ENCODE results near the gene NABP1. TPM values are rescaled to one million over a fixed set of nuclear protein-coding genes. Genes with fewer than 3 reads are reported as not detected.

NABP1 gene
- total RNA-seq, 1 donor from 2014 or later, result 11.3 TPM

DNA sequence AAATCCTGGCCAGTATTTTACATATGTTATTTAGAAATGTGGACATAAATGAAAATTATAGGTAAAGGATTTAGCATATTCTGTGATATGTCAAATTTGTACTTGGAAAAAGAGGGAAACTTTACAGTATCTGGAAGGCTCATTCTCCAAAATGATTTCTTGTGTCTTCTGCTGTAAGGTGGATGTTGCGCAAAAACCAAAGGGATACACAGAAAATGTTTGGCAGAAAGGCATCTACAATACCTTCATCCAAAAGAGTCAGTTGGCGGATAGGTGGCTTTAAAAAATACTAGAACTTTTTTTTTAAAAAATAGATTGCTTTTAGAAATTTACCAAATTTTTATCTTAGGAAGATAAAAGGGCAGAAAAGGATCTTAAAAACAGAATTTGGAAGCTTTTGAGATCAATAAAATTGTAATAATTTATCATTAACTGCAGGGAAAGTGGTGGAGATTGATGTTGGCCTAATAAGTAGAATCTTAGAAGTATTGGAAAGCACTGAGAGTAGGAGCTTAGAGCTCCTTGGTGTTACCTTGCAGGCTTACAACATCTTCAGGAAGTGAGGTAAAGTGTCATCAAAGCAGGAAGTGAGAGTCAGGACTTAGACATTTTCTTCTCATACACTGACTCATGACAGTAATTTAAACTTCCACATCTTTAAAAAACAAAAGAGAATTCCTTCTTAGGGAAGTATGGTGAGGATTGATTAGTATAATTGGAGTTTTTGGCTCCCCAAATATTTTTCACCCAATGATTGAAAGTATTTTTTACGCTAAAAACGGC is 2.1 kb downstream of the NABP1 start:
- DNase-seq (ENCODE audit: low read depth in 2 of 2), result peak in 1 of 2 donors; percentile 88

DNA sequence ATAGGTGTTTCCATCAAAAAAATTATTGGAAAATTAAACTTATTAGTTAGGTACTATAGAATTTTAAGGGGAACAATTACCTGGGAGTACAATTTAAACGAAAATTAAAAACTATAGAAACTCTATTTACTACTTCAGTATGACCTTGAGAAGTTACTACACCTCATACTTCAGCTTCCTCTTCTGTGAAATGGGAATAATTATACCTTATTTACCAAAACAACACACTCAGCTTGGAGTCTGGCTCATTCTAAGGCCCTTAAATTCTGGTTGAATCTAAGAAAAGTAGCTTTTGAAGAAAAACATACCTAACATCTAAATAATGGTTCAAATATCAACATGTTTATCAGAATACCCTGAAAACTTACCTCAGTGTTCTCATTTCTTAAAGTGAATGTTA is 2.7 kb downstream of the NABP1 start:
- DNase-seq (ENCODE audit: low read depth in 2 of 2), result no peak

DNA sequence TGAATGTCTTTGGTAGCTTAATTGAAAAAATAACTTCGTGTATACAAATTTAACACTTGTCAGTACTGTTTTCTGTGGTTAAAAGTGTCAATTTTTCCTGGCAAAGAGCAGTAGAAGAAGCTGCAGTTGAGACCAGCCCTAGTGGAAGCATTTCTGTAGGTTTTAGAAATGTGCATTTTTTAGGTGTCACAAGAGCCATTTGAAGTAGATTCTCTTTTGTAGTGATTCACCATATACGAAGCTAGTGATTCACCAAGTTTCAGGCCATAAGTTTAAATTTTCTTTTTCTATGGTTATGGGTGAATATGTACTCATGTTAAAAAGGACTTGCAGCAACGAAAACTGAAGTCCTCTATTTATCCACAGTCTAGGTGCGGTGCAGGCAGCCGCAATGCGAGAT is 4.2 kb downstream of the NABP1 start:
- DNase-seq (ENCODE audit: low read depth in 2 of 2), result no peak

DNA sequence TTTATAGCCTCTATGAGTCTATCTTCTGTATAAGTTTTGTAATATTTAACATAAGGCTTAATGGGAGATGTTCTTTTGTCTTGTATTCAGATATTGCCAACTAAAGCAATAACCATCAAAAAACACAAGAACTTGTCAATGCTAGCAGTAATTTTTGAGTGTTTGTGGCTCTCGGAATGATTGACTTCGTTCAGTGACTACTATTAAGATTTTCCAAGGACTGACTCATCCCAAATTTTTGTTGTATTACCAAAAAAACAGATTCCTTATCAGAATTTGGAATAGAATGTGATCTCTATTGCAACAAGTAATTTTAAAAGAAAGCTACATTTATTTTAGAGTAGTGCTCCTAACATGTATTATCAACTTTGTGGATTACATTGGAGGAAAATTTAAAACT is 8.1 kb downstream of the NABP1 start:
- no peak for DNase-seq (ENCODE audit: low read depth in 2 of 2)

DNA sequence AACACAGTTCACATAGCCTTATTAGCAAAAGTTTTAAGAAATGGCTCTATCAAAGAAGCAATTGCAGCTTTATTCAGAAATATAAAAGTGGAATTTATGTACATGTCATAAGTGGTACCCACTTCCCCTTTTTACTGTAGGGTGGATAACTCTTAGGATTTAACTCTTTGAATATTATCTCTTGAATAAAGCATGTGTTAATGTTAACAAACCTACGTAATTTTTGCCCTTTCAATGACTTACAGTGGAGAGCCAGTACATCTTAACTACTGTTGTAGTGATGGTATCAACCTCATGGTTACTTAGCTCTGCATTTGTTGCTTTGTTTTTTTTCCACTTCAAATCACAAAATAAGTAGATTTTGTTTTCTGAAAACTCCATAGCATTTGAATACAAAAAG is 8.8 kb downstream of the NABP1 start:
- no peak for DNase-seq (ENCODE audit: low read depth in 2 of 2)

DNA sequence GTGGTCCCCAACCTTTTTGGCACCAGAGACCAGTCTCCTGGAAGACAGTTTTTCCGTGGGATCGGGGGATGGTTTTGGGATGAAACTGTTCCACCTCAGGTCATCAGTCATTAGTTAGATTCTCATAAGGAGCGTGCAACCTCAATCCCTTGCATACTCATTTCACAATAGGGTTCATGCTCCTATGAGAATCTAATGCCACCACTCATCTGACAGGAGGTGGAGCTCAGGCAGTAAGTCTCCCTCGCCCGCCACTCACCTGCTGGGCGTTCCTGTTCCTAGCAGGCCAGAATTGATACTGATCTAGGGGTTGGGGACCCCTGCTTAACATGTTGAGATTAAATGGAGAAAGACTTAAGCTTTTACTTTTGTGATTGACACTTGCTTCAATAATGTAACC is 9.9 kb downstream of the NABP1 start:
- no peak for DNase-seq (ENCODE audit: low read depth in 2 of 2)

DNA sequence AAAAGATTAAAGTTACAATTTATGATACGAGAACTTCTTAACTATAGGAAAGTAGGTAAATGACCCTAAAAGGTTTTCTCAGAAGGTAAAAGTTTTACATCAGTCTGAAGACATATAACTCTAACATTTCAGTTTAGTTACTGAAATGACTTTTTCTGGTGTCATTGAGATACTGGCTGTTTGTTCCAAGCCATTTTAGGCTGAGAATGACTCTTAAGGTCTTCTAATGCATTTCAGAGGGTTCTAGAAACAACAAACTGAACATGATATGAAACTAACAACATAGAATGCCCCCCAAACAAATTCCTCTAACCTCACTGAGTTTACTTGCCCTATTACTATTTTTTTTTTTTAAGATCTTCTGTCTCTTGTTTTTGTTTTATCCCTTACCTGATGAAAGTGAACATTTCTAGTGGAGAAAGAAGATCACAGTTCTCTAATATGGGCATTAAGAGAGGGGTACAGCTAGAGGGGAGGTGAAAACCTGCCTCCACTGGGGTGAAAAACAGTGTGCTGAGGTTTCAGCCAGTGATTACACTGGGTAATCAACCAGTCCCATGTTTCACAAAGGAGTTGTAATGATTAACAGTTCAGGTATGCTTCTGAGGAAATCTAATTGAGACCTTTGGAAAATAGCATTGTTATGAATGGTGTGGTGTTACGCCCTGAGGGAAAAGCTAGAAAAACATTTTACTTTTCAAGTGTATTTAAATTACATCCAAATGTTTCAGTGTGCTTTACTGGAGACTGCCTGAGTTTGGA is 11.2 kb downstream of the NABP1 start:
- peak; percentile 43 to 49 for DNase-seq (ENCODE audit: low read depth in 2 of 2)

DNA sequence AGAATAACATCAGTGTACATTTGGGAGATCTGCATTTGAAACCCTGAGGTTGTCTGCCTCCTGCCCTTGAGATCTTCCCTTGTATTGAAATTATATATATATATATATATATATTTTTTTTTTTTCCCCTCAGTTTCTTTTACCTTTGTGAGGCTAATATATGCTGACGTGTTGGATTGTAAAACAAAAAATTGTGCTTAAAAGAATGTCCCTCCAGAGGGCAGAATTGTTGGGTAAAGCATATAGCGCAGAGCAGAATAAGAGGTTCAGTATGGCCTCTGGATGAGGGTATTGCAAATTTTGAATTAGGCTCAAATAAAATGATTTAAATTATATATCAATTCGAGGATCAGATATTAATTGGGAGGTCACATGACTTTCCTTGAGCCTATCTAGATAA is 12.4 kb downstream of the NABP1 start:
- DNase-seq (ENCODE audit: low read depth in 2 of 2), result no peak

DNA sequence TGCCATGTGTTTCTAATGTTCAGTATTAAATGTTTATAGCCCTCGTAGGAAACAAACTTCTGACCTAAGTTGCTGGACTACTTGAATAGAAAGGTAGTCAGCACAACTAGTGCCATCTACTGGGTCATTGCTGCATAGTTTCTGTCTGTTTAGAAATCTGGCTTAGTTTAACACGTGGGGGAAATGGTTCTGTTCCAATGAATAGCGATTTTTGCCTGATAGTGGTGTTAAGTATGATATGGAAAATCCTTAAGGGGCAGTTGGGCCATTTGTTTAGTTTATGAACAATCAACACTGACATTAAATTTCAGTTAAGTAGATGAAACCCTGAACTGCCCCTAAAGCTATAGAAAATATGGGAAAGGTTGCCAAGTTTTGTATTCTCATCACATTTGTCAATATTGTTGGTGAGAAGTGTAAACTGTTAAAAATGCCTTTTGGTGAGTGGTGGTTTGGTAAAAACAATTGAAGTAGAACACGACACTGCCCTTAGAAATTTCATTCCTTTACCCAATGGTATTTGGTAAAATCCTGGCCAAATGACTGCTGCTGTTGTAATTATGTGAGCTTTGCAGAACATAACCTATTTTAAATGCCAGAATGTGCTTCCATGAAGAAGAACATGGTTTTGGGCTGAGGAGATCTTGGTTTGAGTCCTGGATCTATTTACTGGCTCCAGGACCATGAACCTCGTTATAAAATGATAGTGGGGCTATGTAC is 13.2 kb downstream of the NABP1 start:
- peak; percentile 87 to 89 for DNase-seq (ENCODE audit: low read depth in 2 of 2)

DNA sequence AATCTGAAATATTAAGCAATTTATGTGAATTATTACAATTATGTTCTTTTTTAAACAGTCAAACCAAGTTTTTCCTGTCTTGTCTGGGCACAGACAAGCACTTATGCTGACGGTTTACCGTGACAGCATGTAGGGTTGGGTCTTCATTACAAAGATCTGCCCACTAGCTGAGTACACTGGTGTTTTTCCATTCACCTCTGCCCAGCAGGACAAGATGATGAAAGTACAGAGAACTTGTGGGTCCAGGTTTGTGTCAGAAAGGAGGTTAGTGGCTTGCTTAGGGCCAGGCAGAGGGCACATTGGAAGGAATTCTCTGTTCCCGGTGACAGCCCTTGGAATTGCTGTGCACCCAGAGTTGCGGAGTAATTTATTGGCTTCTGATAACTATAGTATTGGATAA is 14.0 kb downstream of the NABP1 start:
- DNase-seq (ENCODE audit: low read depth in 2 of 2), result no peak

DNA sequence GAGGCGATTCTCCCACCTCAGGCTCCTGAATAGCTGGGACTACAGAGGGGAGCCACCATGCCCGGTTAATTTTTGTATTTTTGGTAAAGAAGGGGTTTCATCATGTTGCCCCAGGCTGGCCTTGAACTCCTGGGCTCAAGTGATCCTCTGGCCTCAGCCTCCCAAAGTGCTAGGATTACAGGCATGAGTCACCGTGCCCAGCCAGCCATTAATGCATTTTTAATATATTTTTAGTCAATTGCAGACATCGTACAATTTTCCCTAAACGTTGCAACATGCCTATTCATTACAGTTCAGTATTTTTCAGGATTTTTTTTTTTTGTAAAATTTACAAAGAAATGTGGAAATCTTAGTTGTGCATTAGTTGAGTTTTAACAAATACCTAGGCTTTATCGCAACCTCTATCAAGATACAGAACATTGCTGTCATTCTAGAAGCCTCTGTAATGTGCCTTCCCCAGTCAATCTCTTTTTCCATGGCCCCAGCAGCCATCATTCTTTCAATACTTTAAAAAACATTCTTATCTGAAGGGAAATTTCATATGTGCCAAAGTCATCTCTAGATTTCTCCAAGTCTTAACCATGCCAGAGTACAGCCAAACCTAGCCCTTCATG is 14.7 kb downstream of the NABP1 start:
- DNase-seq (ENCODE audit: low read depth in 2 of 2), result no peak

DNA sequence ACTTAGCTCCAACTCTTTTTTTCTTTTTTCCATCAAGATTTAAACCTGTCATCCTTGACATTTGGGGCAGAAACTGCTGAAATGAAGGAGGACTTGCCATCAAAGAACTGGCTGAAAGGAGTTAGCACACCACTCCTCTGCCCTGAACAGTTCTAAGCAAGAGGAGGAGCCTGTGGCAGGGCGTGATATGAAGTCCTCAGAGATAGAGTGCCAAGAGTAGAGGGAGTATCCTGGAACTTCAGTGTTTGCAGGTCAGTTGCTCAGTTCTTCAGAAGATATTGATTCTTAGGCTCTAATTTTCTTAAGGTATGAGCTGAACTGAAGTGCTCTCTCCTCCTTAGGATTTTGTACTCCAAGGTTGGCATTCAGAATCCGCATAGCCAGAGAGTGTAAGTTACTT is 15.2 kb downstream of the NABP1 start:
- DNase-seq (ENCODE audit: low read depth in 2 of 2), result no peak

DNA sequence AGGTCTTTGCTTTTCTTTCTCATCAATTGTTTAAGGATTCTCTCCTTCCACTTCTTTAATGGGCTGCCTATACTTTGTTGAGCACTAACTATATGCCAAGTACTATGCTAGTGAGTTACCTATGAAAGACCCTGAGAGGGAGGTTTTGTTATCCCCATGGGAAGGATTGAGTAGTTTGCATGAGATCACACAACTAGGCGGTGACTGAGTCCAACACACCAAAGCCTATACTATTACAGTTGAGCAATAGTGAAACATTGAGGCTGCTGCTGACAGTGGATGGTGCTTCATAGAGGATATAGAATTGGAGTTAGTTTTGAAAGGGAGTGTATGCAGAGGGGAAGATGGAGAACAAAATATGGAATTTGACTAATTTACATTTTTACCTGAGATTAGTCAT is 15.8 kb downstream of the NABP1 start:
- DNase-seq (ENCODE audit: low read depth in 2 of 2), result no peak

DNA sequence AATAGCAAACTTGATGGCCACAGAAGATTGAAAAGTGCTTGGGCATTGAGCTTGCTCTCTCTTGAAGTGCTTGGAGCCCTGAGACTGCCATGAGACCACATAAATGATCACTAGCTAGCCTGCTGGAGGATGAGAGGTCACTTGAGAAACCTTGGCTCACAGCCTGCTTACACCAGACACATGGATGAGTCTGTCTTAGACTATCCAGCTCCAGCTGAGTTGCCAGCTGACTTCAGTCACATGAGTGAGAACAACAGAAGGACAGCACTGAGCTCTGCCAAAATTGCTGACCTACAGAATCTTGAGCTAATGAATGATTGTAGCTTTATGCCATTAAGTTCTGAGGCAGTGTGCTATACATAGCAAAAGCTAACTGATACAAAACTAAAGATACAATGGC is 18.1 kb downstream of the NABP1 start:
- DNase-seq (ENCODE audit: low read depth in 2 of 2), result peak in 1 of 2 donors; percentile 78

DNA sequence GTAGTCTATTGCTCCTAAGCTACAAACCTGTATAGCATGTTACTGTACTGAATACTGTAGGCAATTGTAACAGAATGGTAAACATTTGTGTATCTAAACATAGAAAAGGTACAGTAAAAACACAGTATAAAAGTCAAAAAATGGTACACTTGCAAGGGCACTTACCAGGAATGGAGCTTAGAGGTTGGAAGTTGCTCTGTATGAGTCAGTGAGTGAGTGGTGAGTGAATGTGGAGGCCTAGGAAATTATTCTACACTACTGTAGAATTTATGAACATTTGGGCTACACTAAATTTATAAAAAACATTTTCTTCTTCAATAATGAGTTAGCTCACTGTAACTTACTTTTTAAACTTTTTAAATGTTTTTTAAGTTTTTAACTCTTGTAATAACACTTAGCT is 19.0 kb downstream of the NABP1 start:
- DNase-seq (ENCODE audit: low read depth in 2 of 2), result no peak

DNA sequence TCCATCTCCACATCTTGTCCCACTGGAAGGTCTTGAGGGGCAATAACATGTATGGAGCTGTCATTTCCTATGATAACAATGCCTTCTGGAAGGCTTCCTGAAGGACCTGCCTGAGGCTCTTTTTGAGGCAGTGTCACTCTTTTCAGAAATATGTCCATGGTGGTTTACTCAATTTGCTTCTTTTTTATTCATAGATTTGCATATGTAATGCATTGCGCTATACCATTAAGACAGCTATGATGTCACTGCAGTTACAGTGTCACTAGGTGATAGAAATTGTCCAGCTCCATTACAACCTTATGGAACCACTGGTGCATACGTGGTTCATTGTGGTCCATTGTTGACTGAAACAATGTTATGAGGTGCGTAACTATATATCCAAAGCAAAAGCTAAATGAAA is 19.9 kb downstream of the NABP1 start:
- no peak for DNase-seq (ENCODE audit: low read depth in 2 of 2)

DNA sequence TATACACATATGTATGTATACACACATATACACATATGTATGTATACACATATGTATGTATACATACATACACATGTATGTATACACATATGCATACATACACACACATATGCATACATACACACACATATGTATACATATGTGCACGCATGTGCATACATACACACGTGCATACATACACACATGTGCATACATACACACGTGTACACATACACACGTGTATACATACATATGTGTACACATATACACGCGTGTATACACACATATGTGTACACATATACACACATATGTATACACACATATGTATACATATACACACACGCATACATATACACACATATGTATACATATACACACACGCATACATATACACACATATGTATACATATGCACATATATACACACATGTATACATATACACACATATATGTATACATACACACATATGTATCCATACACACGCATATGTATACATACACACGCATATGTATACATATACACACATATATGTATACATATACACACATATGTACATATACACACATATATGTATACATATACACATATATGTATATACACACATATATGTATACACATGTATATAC is 21.5 kb downstream of the NABP1 start:
- no peak for DNase-seq (ENCODE audit: low read depth in 2 of 2)

DNA sequence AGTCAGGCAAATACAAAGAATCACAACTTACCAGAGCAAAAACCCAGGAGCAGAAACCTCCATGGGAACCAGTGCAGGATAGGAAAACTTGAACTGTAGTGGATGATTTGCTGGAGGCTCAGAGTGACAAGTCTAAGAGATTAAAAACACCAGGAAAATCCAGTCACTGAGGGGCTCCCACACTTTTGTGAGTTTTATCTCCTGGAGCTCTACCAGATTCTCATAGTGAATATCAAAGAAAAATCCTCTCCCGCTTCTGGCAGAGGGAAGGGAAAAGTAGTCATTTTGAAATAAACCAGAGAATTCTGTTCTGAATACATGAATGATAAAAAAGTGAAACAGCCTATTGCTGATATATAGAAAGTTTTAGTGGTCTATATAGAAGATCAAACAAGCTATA is 23.1 kb downstream of the NABP1 start:
- no peak for DNase-seq (ENCODE audit: low read depth in 2 of 2)

DNA sequence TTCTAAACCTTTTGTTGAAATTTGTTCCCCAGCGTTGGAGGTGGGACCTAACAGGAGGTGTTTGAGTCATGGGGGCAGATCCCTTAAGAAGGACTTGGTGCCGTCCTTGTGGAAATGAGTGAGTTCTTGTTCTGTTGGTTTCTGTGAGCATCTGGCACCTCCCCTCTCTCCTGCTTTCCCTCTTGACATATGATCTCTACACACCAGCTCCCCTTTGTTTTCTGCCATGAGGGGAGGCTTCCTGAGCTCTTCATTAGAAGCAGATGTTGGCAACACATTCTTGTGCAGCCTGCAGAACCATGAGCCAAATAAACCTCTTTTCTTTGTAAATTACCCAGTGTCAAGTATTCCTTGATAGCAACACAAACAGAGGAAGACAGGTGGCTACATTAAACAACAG is 23.8 kb downstream of the NABP1 start:
- no peak for DNase-seq (ENCODE audit: low read depth in 2 of 2)

DNA sequence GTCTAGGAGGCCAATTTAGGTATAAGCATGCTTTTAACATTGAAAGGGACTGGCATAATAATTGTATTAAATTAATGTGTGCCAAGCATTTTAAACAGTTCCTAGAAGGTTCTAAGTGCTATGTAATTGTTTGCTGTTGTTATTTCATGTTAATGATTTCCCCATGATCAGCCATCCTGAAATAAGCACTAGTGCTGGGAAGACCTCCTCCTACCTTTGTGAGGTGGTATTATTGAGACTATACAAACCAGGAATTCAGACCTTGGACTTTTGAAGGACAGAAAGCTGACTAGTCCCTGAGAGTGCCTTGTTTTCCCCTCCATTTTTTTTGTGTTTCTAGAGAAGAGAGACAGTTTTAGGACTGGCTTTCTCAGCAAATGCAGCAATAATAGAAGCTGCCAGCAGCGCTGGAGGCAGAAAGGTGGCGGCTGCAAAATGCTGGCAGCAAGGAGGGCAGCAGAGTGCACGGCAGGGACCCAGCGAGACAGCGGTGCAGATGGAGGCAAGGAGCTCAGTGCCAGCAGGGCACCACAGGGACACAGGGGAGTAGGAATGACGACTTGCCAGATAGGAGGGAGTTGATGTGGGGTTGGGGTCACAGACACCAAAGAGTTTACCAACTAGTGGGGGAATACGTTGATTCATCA is 25.3 kb downstream of the NABP1 start:
- no peak for DNase-seq (ENCODE audit: low read depth in 2 of 2)

DNA sequence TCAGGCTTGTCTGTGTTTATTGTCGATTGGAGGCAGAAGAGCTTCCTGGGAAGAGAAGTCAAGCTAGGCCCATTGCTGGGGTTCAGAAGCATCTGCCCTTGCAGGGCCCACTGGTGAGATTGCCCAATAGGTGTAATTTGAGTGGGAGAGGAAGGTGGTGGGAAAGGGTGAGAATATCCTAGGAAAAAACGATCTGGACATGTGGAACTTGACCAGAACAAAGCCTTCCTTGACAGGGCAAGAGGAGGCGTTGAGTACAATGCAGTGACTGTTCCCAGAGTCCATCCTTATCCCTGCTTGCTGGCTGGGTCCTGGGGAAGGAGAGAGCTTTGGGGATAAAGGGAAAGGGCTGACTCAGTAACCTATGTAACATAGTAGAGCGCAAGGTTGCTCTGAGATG is 27.1 kb downstream of the NABP1 start:
- no peak for DNase-seq (ENCODE audit: low read depth in 2 of 2)
